NCI-H2196 treated with DMSO at 0.1 percent for 48 hours (cell line): ENCODE data around the gene TNP1.

Experiments used
- DNase-seq: peaks from one replicate; lab custom pipeline; 2025; ENCODE audit not compliant: unreplicated experiment; lab: John Stamatoyannopoulos, UW

The TNP1 gene, protein sequence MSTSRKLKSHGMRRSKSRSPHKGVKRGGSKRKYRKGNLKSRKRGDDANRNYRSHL

GRCh38 chr2:216859944-216860343 is at the start of gene TNP1:
TNP1 (minus strand) TSS chr2:216860064; CDS start chr2:216860034, 30 bp downstream.
- DNase-seq, result no peak

DNA sequence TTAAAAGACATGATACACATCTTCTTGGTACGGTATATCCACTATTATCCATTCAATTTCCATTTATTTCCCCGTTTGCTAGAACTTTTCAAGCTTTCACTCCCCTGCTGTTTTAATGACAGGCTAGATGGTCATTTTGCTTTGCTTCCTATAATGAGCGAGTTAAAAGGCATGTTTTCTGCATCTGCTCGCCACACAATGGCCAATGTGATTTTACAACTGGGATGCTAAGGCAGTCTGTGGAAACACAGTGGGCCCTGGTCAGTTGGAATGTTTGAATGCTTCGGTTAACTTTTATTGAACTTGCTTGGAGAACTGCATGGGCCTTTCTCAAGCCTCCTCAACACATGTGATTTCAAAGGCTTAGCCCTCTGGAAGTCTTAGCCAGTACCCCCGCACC is 48.4 kb upstream of the TNP1 start:
- DNase-seq, result no peak

DNA sequence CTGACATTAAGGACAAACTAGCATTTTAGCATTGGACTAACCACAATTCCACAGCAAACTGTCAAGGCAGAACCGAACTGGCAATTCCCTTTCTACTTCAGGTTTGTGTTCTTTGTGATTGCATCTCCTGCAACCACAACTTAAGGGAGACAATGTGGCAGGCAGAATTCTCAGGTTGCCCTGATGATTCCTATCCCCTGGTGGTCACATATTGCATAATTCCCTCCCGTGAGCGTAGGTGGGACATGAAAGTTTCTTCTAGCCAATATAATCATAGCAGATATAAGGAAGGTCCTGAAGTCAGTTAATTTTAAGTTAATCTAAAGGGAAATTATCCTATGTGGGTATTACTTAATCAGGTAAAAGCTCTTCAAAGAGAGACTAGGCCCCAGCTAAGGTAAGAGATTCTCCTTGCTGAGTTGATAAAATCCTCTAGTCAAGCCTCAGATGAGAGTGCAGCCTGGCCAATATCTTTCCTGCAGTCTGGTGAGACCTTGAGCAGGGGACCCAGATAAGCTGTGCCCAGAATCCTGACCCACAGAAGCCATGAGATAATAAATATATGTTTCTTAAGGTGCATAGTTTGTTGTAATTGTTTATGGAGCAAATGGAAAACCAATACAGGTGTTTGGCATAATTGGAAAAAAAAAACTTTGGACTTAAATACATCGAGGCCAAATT is 45.9 kb upstream of the TNP1 start:
- DNase-seq, result no peak

DNA sequence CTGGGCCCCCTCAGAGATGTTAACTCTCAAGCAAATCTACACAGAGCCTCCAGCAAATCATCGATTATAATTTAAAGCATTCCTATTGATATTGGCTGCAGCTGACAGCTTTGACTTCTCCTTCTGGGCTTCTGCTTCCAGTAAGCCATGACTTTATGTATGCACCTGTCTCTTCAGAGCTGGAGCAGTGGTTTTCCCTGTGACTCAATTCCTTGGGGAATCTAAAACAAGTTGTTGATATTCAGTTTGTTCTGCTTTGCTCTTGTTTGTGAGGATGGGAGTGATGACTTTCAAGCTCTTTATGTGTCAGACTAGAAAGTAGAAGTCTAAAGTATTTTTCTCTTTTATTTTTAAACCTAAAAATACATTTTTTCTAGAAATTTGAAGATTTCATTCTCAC is 45.1 kb upstream of the TNP1 start:
- no peak for DNase-seq

- no peak for DNase-seq
Observed at GRCh38 chr2:216904554-216904953, 44.7 kb upstream of the TNP1 start.

GRCh38 chr2:216903470-216903869 is 43.6 kb upstream of the TNP1 start:
- DNase-seq, result no peak

DNA sequence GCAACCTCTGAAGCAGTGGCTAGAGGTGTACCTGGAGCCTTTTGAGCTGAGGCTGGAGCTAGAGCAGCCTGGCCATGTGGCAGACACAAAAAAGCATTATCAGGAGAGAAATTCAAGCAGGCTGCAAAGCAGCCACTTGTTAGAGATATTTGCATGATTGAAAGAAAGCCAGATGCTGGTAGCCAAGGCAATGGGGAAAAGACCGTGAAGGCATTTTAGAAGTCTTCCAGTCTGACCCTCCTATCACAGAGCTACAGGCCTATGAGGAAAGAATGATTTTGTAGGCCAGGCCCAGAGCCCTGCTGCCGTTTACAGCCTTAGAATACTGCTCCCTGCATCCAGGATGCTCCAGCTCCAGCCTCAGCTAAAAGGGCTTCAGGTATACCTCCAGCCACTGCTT is 41.4 kb upstream of the TNP1 start:
- no peak for DNase-seq

DNA sequence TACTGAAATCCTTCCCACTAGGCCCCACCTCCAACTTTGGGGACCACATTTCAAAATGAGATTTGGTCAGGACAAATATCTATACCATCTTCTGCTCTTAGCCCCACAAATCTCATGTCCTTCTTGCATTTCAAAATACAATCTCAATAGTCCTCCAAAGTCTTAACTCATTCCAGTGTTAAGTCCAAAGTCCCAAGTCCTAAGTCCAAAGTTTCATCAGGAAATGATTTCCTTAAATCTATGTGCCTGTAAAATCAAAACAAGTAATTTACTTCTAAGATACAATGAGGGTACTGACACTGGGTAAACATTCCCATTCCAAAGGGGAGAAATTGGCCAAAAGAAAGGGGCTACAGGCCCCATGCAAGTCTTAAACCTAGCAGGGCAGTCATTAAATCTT is 40.5 kb upstream of the TNP1 start:
- no peak for DNase-seq

- no peak for DNase-seq
Observed at GRCh38 chr2:216897561-216898203, 37.8 kb upstream of the TNP1 start.

DNA sequence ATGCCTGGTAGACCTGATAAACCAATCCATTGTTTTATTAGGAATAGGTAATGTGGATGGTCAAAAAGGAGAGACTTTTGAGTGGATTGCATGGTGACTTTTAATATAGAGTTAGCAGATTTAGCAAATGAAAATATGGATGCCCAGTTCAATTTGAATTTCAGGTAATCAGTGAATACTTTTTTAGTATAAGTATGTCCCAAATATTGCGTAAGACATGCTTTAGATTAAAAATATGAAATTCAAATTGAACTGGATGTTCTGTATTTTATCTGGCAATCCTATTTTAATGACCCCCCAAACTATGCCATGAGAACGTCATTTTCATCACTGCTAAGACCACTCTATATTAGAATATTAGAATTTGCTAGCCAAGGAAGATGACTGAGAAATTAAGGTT is 30.3 kb upstream of the TNP1 start:
- DNase-seq, result no peak

GRCh38 chr2:216888887-216889622 is 29.2 kb upstream of the TNP1 start:
- DNase-seq, result no peak

DNA sequence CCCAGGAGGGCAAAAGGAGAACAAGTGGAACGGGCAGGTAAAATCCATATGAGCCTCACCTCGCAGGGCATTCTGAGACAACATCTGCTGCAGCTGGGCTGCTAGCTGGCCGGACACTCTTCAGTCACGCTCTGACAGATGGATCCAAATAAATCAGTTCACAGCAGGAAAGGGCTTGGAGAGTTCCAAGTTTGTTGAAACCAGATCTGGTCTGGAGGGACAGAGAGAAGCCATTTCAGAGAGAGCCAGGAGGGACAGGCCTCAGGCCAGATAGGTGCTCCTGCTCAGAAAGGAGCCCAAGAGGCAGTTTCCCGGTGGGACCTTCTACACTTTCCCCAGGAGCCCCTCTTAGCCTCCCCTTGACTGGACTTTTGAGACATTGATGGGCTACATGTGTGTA is 28.2 kb upstream of the TNP1 start:
- DNase-seq, result no peak

- no peak for DNase-seq
Observed at GRCh38 chr2:216887138-216887537, 27.3 kb upstream of the TNP1 start.

GRCh38 chr2:216885117-216885553 is 25.3 kb upstream of the TNP1 start:
- DNase-seq, result no peak

DNA sequence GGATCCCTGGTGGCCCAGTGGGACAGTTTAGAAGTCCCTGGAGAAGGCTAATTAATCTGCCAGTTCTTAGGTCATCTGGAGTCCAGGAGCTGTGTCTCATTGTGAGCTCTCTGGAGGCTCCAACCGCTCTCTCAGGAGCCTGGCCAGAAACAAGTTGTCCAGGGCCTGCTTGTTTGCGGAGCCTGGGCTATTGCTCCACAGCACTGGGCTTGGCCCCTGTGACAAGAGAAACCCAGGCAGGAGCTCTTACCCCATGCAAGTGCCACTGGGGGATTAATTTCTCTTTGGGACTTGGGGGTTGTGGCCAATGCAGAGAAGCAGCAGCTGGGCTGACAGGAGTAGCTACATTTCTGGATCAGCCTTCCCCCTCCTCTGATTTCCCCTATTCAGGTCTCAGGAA is 24.5 kb upstream of the TNP1 start:
- no peak for DNase-seq

DNA sequence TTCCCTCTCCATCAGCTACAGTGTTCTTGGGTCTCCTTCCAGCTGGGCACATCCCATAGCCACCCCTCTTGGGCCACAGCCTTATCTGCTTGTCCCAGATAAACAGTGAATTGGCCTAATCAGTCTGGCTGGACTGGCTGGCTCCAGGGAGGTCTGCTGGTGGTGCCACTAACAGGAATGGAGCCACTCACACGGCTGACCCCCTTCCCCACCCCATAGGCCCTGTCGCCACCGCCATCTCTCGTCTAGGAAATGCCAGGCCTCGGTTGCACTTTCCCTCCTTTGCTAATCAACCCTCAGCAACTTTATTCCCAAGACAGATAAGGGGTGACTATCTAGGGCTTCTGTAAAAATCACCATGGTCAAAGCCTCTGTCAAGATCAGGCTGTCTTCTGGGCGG is 23.0 kb upstream of the TNP1 start:
- no peak for DNase-seq

DNA sequence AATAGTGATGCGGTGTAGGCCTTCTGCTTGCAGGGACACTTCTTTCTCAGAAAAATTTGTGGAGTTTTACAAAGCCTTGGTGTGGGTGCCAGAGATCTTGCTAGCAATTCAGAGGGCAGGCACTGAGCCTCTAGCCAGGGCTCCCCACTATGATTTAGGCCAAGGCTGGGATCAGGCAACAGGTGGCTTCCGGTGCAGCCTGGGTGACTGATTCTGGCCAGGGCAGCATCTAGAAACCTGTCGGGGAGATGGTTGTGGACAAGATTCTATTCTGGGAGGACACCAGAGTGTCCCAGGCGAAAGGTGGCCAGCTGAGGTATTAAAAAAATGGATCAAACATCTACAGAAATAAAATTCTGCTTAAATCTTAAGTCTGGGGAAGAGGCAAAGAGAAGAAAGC is 21.5 kb upstream of the TNP1 start:
- DNase-seq, result no peak

GRCh38 chr2:216880509-216881184 is 20.8 kb upstream of the TNP1 start:
- peak; percentile 83 for DNase-seq

GRCh38 chr2:216879727-216880508 is 20.1 kb upstream of the TNP1 start:
- no peak for DNase-seq

DNA sequence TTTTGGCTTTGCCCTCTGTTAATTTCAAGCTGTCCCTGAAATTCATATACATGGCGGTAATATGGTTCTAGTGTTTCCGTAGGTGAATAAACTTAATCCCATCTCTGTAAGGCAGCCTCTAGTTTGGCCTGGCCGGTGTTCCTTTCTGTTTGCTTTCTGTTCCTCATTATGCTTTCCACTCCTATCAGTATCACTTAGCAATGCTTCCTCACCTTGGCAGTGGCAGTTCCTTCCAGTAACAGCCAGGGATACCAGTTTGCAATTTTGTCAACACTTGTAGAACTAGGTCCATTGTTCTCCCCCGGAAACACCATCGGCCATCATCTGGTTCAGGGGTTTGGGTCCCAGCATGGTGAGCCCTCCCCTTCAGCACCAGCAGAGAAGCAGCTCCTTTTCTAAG is 18.2 kb upstream of the TNP1 start:
- no peak for DNase-seq

DNA sequence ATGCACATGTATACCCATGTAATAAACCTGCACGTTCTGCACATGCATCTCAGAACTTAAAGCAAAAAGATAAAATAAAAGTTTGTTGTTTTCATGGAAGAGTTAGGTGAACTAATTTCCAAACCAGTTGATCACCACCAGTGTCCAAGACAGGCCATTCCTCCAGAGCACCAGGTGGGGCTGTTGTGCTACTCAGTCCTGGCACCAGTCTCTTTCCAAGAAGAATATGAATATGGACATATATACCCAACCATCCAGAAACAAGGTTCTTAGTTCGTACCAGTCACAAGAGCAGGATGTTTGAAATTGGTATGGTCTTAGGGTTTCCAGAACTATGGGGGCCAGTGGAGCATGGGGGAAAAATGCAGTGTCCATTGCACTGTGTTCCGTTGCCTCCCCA is 17.2 kb upstream of the TNP1 start:
- no peak for DNase-seq
